Sigmoid colon (tissue), 3 donors: Measurements from ENCODE around the gene AKAP14.

ENCODE experiments used
- POLR2A ChIP-seq, 2 donors: fragments of 450-650 bp; IDR thresholded peaks; one replicate each; pipeline ENCODE4 v1.6.1; 2016; ENCODE audit warnings: antibody characterized with exemption in 2 of 2, mild to moderate bottlenecking in 2 of 2, moderate library complexity in 2 of 2
- TF ChIP-seq, protein P1 (sequence below), 4 experiments: fragments of 450-650 bp in 3 of 4; fragments of 200-600 bp in 1 of 4; IDR thresholded peaks; one replicate each; pipeline ENCODE4 v1.5.1; 2016 to 2019; ENCODE audit warnings: antibody characterized with exemption in 4 of 4, mild to moderate bottlenecking in 3 of 4, moderate library complexity in 2 of 4

DNA sequence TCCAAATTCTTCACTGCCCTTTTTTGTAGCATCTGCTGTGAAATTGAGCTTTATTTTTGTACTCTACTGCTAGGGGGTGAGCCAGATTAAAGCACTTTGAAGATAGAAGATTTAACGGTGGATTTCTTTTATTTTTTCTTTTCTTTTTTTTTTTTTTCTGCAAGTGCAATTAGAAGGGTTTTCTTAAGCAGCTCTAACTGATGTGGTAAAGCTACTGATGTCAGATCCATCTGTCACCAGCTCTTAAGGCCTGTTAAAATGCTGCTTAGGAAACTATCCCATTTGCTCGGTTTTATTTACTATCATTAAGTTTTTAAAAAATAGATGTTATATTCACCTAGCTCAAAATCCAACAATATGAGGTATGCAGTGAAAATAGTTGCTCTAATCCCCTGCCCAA is 17.0 kb upstream of the AKAP14 start:
- TF ChIP-seq, protein P1, sequence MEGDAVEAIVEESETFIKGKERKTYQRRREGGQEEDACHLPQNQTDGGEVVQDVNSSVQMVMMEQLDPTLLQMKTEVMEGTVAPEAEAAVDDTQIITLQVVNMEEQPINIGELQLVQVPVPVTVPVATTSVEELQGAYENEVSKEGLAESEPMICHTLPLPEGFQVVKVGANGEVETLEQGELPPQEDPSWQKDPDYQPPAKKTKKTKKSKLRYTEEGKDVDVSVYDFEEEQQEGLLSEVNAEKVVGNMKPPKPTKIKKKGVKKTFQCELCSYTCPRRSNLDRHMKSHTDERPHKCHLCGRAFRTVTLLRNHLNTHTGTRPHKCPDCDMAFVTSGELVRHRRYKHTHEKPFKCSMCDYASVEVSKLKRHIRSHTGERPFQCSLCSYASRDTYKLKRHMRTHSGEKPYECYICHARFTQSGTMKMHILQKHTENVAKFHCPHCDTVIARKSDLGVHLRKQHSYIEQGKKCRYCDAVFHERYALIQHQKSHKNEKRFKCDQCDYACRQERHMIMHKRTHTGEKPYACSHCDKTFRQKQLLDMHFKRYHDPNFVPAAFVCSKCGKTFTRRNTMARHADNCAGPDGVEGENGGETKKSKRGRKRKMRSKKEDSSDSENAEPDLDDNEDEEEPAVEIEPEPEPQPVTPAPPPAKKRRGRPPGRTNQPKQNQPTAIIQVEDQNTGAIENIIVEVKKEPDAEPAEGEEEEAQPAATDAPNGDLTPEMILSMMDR (IDR thresholded peaks at IDR 0.05) = no peak
- TF ChIP-seq POLR2A (IDR thresholded peaks at IDR 0.05) = no peak
